ENCODE measurements around the gene NTN4.

NTN4 gene

GRCh38 chr12:95790033-95790916 lies at the start of gene NTN4:
Gene NTN4, minus strand, starts transcription at chr12:95790764. Its CDS starts 455 bp downstream, at chr12:95790309.
- ChIA-PET POLR2A (ENCODE audit: low non-redundant PET) (no interaction called here), CTCF (no interaction called here)
- DNase-seq (ENCODE audit: low spot score), result peak; percentile 28

GRCh38 chr12:95838125-95838524 lies 47.6 kb upstream of the NTN4 start:
- no peak for TF ChIP-seq CTCF (conservative IDR thresholded peaks at IDR 0.05; ENCODE audit: low read depth)
- ChIA-PET CTCF (interaction anchor here (0.7 kb wide), 1 partner anchor 286 kb away, joined by 4 read pairs; no protein-coding TSS in a partner anchor), POLR2A (ENCODE audit: low non-redundant PET) (no interaction called here)
- no peak overlapping the region for H3K27ac ChIP-seq
- DNase-seq (ENCODE audit: low spot score), result no peak

More at GRCh38 chr12:95790033-95790916, at the start of gene NTN4:
- no peak for TF ChIP-seq CTCF (conservative IDR thresholded peaks at IDR 0.05; ENCODE audit: low read depth)
- peak within 1 kb of the TSS; percentile 87 for H3K27ac ChIP-seq

- ChIA-PET POLR2A (ENCODE audit: low non-redundant PET) (no interaction called here), CTCF (interaction anchor here (0.7 kb wide), 1 partner anchor 285 kb away, joined by 4 read pairs; no protein-coding TSS in a partner anchor)
- no peak for DNase-seq (ENCODE audit: low spot score)
- H3K27ac ChIP-seq, result no peak overlapping the region
- TF ChIP-seq CTCF (conservative IDR thresholded peaks at IDR 0.05; ENCODE audit: low read depth), result no peak
Observed at GRCh38 chr12:95837240-95838038, 46.9 kb upstream of the NTN4 start.

- ChIA-PET CTCF (no interaction called here), POLR2A (ENCODE audit: low non-redundant PET) (no interaction called here)
- no peak for DNase-seq (ENCODE audit: low spot score)
- no peak for TF ChIP-seq CTCF (conservative IDR thresholded peaks at IDR 0.05; ENCODE audit: low read depth)
- no peak overlapping the region for H3K27ac ChIP-seq
Observed at GRCh38 chr12:95836630-95837239, 46.2 kb upstream of the NTN4 start.

GRCh38 chr12:95836185-95836609 lies 45.6 kb upstream of the NTN4 start:
- no peak for TF ChIP-seq CTCF (conservative IDR thresholded peaks at IDR 0.05; ENCODE audit: low read depth)
- DNase-seq (ENCODE audit: low spot score), result peak; percentile 64
- ChIA-PET POLR2A (ENCODE audit: low non-redundant PET) (no interaction called here), CTCF (no interaction called here)
- no peak overlapping the region for H3K27ac ChIP-seq

- ChIA-PET POLR2A (ENCODE audit: low non-redundant PET) (no interaction called here), CTCF (interaction anchor here (0.6 kb wide), 1 partner anchor 214 kb away, joined by 3 read pairs; no protein-coding TSS in a partner anchor)
- DNase-seq (ENCODE audit: low spot score), result no peak
- no peak for TF ChIP-seq CTCF (conservative IDR thresholded peaks at IDR 0.05; ENCODE audit: low read depth)
- H3K27ac ChIP-seq, result no peak overlapping the region
Observed at GRCh38 chr12:95834572-95834971, 44.0 kb upstream of the NTN4 start.
